ENCODE measurements around the gene GORAB.

GORAB gene

DNA sequence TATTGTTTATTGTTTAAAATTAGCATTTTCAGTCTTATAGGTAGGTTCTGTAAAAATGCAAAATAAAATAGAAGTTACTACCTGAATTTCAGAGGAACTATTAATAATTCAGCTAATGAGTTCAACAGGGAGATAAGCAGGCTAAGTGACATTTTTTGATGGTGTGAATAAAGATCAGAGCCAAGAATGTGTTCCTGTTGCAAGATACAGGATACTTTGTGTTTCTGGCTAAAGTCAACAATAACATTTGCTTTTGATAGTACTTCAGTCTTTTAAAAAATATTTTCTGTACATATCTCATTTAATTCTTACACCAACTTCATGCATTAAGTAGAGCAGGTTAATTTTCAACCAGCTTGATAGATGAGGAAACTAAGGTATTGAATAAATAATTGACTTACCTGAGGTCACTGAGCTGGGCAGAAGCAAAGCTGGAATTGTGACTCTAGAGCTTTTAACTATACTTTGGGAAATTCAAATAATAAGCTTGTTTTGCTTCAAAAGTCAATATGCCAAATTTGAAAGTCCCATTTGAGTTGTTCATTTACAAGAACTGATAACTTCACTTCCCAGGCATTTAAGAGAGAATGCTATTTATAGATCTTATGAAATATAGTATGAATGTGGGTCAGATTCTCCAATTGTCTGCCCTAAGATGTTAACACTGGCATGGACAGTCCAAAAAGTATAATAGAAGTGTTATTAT, 6.0 kb downstream of the GORAB start:
- in situ Hi-C loops (cut with MboI; ENCODE audit: low sequenced_read_pairs): loop anchor here (25.0 kb wide), 1 partner anchor 626 kb away; no protein-coding TSS in a partner anchor

DNA sequence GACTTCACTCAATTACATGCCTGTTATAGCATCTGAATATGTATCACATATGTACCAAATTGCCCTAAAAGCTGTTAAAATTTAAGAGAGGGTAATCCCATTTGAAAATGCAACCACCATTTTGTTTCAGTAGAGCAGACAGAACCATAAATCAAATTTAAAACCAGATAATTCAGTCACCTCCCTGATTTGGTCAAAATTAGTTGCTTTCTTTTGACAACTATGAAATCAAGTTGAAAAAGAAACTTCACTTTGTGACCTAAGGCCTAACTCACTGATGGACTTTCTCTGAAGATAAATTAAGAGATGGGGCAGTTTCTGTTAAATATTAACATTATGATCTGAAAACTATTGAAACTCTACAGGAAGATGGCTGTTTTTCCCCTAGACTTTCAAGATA, 6.7 kb downstream of the GORAB start:
- in situ Hi-C loops (cut with MboI; ENCODE audit: low sequenced_read_pairs): loop anchor here (25.0 kb wide), 1 partner anchor 626 kb away; no protein-coding TSS in a partner anchor

DNA sequence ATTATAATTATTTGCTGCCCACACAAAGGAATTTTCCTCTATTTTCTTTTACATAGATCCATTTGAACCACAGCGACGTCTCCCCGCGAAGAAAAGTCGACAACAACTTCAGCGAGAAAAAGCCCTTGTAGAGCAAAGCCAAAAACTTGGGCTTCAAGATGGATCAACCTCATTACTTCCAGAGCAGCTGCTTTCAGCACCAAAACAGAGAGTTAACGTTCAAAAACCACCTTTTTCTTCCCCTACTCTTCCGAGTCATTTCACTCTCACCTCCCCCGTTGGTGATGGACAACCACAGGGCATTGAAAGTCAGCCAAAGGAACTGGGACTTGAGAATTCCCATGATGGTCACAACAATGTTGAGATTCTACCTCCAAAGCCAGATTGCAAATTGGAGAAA, 7.2 kb downstream of the GORAB start:
- in situ Hi-C loops (cut with MboI; ENCODE audit: low sequenced_read_pairs): loop anchor here (25.0 kb wide), 1 partner anchor 627 kb away; no protein-coding TSS in a partner anchor

DNA sequence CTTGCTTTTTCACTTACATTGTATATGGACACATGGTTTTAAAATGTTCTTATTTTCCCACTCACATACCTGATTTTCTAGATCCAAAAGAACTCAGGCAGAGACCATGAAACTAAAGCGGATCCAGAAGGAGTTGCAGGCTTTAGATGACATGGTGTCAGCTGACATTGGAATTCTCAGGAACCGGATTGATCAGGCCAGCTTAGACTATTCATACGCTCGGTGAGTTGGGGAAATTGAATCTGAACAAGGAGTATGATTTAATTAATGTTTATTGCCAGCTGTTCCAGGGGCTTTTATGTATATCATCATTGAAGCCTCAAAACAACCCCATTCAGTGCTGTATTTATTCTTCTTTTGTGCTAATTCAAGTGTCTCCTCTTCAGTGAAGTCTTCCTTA, 12.7 kb downstream of the GORAB start:
- in situ Hi-C loops (cut with MboI; ENCODE audit: low sequenced_read_pairs): loop anchor here (25.0 kb wide), 1 partner anchor 632 kb away; no protein-coding TSS in a partner anchor

DNA sequence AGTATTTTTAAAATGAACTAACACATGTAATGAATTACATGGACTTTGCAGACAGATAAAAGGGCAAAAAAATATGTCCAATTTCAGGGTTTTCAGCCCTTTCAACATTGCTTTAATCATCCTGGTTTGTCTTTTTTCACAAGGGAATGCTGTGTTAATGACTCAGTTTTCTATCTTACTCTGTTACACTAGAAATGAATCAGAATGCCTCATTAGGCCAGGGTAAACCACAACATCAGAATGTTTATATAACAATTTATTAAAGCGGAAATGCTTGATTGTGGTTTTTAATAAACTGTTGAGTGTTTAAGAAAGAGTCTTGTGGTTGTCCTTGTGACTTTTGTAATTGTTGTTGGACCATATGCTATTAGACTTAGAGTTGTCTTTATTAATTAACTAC, 13.5 kb downstream of the GORAB start:
- in situ Hi-C loops (cut with MboI; ENCODE audit: low sequenced_read_pairs): loop anchor here (25.0 kb wide), 1 partner anchor 633 kb away; no protein-coding TSS in a partner anchor

DNA sequence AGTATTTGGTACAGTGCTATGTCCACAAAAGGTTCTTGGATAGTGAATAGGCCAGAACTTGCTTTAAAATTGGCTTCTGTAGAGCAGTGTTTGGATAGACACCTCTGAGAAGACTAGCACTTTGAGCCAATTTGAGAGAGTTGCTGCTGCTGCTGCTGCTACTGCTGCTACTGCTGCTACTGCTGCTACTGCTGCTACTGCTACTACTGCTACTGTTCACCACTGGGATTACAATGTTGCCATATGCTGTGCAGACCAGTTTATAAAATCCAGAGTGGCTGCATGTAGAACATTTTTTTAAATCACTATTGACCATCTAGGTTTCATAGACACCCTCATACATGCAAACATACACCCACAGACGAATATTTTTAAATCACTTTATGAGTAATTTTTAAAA, 15.3 kb downstream of the GORAB start:
- in situ Hi-C loops (cut with MboI; ENCODE audit: low sequenced_read_pairs): loop anchor here (25.0 kb wide), 1 partner anchor 635 kb away; no protein-coding TSS in a partner anchor

DNA sequence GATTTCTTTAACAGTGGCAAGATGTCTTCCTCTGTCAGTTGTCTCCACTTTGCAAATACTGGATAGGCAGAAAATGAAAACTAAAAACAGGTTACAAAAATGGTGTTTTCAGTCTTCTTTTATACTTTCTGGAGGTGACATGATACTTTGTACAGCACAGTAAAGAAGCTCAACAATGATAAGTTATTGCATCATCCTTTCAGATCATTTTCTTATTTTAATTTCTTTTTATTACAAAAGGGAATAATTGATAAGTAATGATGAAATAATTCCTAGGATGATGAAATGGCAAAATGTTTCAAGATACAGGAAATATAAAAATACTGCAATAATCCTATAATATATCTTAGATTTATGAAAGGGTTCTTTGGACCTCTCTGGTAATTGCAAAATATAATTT, 16.5 kb downstream of the GORAB start:
- in situ Hi-C loops (cut with MboI; ENCODE audit: low sequenced_read_pairs): loop anchor here (25.0 kb wide), 1 partner anchor 636 kb away; no protein-coding TSS in a partner anchor

DNA sequence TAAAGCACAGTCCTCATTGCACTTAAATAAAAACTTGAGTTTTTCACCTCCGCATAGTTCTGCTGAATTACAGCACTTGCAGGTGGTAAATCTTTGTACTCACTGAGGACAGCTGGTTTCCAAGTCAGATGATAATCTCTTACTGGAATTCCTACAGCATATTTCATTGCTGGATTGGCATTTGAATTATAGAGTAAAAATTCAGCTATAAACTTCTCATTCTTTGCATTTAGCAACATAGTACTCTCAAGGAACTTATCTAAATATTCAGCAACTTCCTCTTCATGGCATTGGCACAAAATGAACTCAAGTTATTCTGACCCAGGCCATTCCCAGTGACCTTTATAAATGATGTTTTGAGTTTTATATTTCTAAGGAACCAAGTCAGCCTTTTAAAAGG, 23.4 kb downstream of the GORAB start:
- in situ Hi-C loops (cut with MboI; ENCODE audit: low sequenced_read_pairs): no loop called here

DNA sequence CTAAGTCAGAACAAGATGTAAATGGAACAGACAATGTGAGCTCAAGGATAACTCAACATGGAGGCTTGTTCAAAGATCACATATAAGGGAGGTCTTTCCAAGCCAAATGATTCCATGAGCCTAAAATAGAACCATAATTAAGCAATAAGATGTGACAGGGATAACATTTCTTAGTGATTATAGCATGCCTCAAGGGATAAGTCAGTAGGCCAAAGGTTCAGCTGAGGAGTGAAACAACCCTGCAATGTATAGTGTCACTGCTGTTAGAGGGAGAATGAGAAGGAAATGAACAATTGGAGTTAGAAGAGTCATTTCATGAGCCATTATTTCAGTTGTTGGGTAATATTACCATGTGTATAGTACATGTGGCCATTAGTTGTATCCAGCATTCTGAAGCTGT, 25.0 kb downstream of the GORAB start:
- in situ Hi-C loops (cut with MboI; ENCODE audit: low sequenced_read_pairs): no loop called here

DNA sequence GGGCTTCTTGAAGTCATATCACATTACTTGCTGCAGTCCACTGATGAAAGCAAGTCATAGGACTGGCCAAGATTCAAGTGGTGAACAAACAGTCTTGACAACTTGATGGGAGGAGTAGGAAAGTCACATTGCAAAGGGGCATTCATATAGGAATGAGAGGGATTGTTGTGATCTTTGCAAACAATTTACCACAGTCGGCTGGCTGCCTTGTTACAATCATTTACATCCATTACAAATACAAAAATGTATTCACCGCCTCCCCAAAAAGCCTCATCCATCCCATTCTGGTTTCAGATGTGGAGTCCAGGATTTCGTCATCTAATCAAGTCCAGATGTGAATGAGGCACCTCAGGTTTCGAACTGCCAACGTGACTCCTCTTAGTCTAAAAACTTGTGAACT, 26.8 kb downstream of the GORAB start:
- in situ Hi-C loops (cut with MboI; ENCODE audit: low sequenced_read_pairs): no loop called here

DNA sequence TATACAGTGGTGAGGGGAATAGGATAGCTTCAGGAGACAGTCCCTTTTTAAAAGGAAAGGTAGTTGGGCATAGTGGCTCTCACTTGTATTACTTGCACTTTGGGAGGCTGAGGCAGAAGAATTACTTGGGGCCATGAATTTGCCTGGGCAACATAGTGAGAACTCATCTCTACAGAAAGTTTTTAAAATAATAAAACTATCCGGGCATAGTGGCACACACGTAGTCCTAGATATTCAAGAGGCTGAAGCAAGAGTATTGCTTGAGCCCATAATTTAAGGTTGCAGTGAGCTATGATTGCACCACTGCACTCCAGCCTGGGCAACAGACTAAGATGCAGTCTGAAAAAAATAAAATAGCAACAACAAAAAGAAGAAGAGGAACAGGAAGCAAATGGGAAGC, 27.2 kb downstream of the GORAB start:
- in situ Hi-C loops (cut with MboI; ENCODE audit: low sequenced_read_pairs): no loop called here

DNA sequence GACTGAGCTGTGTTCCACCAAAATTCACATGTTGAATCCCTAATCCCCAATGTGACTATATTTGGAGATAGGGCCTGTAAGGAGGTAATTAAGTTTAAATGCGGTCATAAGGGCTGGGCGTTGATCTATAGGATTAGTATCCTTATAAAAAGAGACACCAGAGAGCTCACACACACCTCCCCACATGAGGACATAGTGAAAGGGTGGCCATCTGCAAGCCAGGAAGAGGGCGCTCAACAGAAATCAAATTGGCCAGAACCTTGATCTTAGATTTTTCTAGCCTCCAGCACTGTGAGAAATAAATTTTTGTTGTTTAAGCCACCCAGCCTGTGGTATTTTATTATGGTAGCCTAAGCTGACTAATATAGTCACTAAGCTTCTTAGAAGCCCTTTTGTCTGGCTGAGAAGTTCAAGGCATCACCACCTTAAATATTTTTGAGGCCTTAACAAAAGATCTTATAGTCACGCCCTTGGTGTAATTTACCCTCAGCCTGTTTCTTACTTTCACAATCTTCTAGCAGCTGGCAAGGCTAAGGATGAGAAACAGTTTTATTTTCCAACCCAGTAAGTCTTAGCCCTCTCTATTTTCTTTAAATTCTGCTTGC, 28.8 kb downstream of the GORAB start:
- in situ Hi-C loops (cut with MboI; ENCODE audit: low sequenced_read_pairs): no loop called here

DNA sequence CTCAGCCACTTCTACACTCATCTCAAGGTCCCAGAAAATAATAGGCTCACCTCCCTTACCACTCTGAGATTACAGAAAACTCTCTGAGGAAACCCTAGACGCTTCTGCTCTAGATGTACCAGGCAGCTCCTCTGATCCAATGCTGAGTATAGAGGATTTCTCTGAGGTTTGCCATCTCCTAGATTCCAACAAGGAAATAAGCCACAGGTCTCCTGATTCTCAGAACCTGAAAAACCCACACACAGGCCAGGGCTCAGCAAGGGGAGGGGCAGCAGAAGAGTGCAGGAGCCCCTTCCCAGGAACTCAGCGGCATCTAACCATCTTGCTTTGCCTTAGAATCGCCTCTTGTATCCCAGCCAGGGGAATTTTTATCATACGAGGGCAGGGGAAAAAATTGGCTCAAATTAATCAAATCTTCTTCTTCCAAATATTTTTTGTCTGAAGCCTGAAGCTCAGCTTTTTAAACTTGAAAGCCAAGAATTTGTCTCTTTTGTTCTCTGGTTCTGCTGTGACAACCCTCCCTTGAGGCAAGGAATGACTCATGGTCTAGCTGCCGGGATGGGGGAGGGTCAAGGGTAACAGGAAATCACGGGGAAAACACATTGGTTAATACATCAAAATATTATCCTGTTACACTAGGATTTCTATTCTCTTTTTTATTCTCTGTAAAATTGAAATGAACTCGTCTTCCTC, 30.8 kb downstream of the GORAB start:
- in situ Hi-C loops (cut with MboI; ENCODE audit: low sequenced_read_pairs): no loop called here

DNA sequence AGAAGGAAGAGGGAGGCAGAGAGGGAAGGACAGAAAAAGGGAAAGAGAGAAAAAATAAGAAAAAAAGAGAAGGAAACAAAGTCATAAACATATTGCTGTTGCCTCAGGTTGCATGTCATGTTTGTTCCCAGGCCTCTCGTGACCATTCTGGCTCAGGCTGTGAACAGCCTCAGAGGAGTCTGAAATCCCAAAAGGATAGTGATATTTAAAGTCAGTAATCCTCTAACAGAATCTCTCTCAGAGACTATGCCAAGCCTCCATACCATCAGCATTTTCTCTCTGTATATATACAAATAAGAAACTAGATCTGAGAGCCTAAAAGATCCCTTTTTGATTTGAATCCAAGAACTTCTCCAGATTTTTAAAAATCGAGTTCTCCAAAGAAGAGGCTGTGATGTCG, 35.2 kb downstream of the GORAB start:
- in situ Hi-C loops (cut with MboI; ENCODE audit: low sequenced_read_pairs): no loop called here

DNA sequence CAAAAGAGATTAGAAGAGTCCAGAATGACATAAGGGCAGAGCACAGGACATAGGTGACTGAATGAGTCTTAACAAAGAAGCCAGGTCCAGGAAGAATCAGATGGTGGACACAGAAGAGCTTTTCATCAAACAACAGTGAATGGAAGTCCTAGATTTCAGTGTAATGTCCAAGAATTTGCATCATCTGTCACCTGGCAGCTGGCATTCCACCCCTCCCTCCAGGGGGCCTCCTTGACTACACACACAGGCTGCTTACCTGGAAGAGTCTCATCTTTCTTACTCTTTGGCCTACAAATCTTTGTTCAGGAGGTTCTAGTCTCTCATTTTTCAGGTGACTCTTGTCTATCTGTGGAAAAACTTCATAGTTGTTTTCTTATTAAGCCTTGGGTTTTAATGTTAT, 36.2 kb downstream of the GORAB start:
- in situ Hi-C loops (cut with MboI; ENCODE audit: low sequenced_read_pairs): no loop called here

DNA sequence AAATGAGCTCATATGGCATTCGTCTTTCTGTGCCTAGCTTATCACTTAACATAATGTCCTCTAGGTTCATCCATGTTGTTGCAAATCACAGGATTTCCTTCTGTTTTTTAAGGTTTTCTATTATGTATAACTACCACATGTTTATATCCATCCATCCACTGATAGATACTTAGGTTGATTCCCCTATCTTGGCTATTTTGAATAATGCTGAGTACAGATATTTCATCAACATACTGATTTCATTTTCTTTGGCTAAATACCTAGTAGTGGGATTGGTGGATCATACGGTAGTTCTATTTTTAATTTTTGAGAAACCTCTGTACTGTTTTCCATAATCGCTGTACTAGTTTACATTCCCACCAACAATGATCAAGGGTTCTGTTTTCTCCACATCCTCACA, 45.0 kb downstream of the GORAB start:
- in situ Hi-C loops (cut with MboI; ENCODE audit: low sequenced_read_pairs): no loop called here

DNA sequence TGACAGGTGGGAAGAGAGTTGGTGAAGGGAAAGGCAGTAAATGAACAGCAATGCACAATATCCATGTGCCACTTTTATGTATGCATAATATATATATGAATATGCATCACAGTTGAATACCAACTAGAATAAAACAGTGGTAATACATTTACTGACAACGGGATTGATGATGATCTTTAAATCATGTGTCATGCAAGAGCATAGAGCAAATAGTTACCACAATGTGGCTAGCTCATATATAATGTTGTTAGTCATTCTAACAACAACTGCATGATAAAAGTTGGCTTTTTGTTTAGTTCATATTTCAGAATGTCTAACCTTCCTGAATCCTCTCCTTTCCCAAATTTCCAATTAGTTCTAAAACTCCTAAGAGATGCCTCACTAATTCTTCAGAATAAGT, 46.4 kb downstream of the GORAB start:
- in situ Hi-C loops (cut with MboI; ENCODE audit: low sequenced_read_pairs): no loop called here

DNA sequence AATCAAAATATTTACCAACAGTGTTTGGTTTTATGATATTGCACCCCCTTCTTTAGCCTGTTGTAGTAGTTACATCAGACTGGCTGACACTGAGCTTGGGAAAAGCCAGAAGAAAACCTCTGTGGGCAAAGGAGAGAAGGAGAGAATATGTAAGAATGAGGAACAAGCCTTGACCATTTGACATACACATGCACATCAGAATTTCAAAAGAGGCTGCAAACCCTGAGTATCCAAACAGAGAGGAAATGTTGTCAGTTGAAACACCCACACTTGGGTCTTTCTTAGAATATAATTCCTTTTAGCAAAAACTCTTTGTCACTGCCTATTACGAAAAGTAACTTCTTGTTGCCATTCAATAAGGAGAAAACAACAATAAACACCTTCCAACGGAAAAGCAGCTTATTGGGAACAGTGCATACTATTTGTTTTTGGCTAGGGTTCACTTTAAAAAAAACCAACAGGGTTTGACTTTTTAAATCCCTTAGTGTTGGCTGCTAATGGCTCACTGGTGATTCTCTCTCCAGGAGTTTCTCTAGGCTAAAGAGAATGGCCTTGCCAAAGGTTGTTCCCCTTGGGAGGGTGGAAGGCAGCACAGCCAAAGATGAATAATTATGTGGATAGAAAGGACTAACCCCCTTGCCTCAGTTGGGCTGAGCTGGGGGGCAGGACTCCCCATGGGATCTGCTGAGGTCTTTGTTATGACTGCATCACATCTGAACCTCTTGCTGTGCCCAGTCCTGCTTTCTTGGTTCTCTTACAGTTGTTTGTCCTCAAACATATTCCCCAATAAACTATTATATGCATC, 48.9 kb downstream of the GORAB start:
- in situ Hi-C loops (cut with MboI; ENCODE audit: low sequenced_read_pairs): no loop called here

DNA sequence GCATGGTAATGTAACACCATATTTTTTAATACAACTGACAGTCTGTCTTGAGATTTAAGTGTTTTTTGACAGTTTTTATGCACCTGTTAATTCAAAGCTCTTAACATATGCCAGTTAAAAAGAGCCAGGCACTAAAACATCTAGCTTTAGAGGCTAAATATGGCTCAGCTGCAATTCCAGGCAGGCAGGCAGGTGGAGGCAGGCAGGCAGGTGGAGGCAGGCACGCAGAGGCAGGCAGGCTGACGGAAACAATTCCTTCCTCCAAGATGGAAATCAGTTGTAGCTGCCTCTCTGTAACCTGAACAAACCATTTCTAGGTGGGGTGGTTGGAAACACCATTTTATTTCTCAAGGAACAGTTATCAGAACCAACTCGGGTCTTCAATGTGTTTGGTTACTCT, 51.2 kb downstream of the GORAB start:
- in situ Hi-C loops (cut with MboI; ENCODE audit: low sequenced_read_pairs): no loop called here

DNA sequence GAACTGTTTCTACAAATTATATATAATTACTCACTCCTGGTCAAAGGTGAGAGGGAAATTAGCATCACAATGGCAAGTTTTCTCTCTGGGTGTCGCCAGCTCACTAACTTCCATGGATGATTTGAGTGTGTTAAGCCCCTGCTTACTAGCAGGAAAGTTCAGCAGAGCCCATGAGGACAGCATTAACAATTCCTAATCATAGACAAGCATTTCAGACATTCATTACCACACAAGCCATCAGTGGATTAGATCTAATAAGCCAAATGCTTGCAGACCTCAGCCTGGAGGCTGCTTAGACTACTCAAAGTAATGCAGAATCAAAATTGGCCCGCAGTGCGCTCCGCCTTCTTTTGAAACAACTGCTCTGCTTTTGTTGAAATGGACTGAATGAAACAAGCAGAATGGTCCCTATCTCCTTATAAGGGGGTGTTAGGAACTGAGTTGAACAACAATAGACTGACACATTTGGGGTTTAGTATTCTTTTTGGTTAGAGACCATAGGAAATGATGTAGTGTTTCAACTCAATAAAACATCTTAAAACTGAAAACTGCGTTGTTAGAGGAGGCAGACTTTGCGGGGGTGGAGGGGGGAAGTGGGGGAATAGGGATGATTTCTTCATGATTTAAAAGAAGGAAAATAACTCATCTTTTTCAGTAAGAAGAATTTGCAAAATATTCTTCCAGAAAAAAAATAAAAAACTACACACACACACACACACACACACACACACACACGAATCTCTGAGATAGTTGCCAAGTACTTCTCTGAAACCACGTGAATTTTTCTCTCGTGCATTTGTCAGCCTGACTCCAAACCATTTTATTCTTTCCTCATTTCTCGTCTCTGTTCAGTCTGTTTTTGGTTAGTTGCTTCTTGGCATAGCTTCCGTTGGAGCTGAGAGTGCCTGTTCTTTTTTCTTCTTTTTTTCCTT, 54.6 kb downstream of the GORAB start:
- in situ Hi-C loops (cut with MboI; ENCODE audit: low sequenced_read_pairs): no loop called here

Data from HL-60/S4 (cell line).